Smooth muscle cell (in vitro differentiated cells): ENCODE data around the gene ZNF157. TPM values are rescaled to one million over a fixed set of nuclear protein-coding genes. Genes with fewer than 3 reads are reported as not detected.

ENCODE experiments used
- DNase-seq: peaks from one replicate; lab custom pipeline; 2025; ENCODE audit not compliant: unreplicated experiment; lab: John Stamatoyannopoulos, UW
- H2AFZ ChIP-seq: fragments of 200-600 bp; sonication (generic); 2 replicates; pipeline ENCODE4 v1.6.0; 2016; ENCODE audit warnings: antibody characterized with exemption, low read depth, mild to moderate bottlenecking
- H3F3A ChIP-seq: fragments of 200-600 bp; sonication (generic); 2 replicates; pipeline ENCODE4 v1.6.0; 2017; ENCODE audit warnings: antibody characterized with exemption, low read depth
- H3K27ac ChIP-seq: fragments of 200-600 bp; sonication (generic); 2 replicates; pipeline ENCODE4 v1.5.1; 2016; ENCODE audit warnings: low read depth, mild to moderate bottlenecking
- H3K27me3 ChIP-seq: fragments of 200-600 bp; sonication (generic); 2 replicates; pipeline ENCODE4 v1.6.1; 2016; ENCODE audit warnings: low read depth, mild to moderate bottlenecking
- H3K36me3 ChIP-seq: fragments of 200-600 bp; sonication (generic); 2 replicates; pipeline ENCODE4 v1.5.1; 2016; ENCODE audit warnings: low read depth
- H3K4me1 ChIP-seq: fragments of 200-600 bp; sonication (generic); 2 replicates; pipeline ENCODE4 v1.5.1; 2016; ENCODE audit warnings: low read depth
- H3K4me2 ChIP-seq: fragments of 200-600 bp; sonication (generic); 2 replicates; pipeline ENCODE4 v1.6.0; 2016; ENCODE audit warnings: mild to moderate bottlenecking
- H3K4me3 ChIP-seq: fragments of 200-600 bp; sonication (generic); 2 replicates; pipeline ENCODE4 v1.5.1; 2016; ENCODE audit warnings: mild to moderate bottlenecking
- H3K79me2 ChIP-seq: fragments of 200-600 bp; sonication (generic); 2 replicates; pipeline ENCODE4 v1.6.0; 2016; ENCODE audit warnings: low read depth, mild to moderate bottlenecking
- H3K9ac ChIP-seq: fragments of 200-600 bp; sonication (generic); 2 replicates; pipeline ENCODE4 v1.6.0; 2016; ENCODE audit warnings: low read depth
- H3K9me3 ChIP-seq: fragments of 200-600 bp; sonication (generic); replicated peaks from 2 replicates; pipeline ENCODE4 v1.5.1; 2016; ENCODE audit warnings: low read depth
- H4K20me1 ChIP-seq: fragments of 200-600 bp; sonication (generic); 2 replicates; pipeline ENCODE4 v1.6.0; 2016; ENCODE audit warnings: low read depth
- CTCF ChIP-seq: fragments of 200-600 bp; sonication (generic); IDR thresholded peaks from 2 replicates; pipeline ENCODE4 v1.5.1; 2017; ENCODE audit warnings: borderline replicate concordance, mild to moderate bottlenecking, antibody characterized with exemption; ENCODE audit not compliant: insufficient read depth, poor library complexity, severe bottlenecking
- WGBS: methylation state at CpG from one replicate; pipeline ENCODE4 v1.1.7; 2016; ENCODE audit warnings: low lambda C conversion rate; 5-methylcytosine and 5-hydroxymethylcytosine counted together
- polyA plus RNA-seq: library from polyadenylated mRNA; unstranded; fragments of >200 nt; fragmentation: Nextera tagmentation; extraction: Ambion mirVana; gene quantifications from 2 replicates; pipeline ENCODE4 v1.2.1, GENCODE V29; 2016
- total RNA-seq: library from RNA; depleted of rRNA; stranded (reverse); fragments of >200 nt; gene quantifications from 2 replicates; pipeline ENCODE4 v1.2.3, GENCODE V29; 2014

The ZNF157 gene
- total and polyA plus RNA-seq, 2 experiments from 2014 or later: not detected

- 83% methylated on average over 5 of the region's 5 CpGs for WGBS
- no peak for DNase-seq
- H3K27me3 ChIP-seq: no peaks in the 10 kb centered on the region
- H3K9ac ChIP-seq: no peak overlapping the region
- H3K4me1 ChIP-seq: no peaks in the 10 kb centered on the region
- no peaks in the 10 kb centered on the region for H3K79me2 ChIP-seq
- no peak for TF ChIP-seq CTCF
- H3F3A ChIP-seq: no peaks in the 10 kb centered on the region
- no peak overlapping the region for H3K27ac ChIP-seq
- no peaks in the 10 kb centered on the region for H4K20me1 ChIP-seq
- no peak overlapping the region for H2AFZ ChIP-seq
- H3K4me2 ChIP-seq: no peak overlapping the region
- no peaks in the 10 kb centered on the region for H3K9me3 ChIP-seq
- no peak overlapping the region for H3K4me3 ChIP-seq
- H3K36me3 ChIP-seq: no peaks in the 10 kb centered on the region
Measured at GRCh38 chrX:47430925-47431324, 60.5 kb downstream of the ZNF157 start.

GRCh38 chrX:47446431-47446830 is 76.1 kb downstream of the ZNF157 start:
- H3K9ac ChIP-seq: no peak overlapping the region

GRCh38 chrX:47446971-47447370 is 76.6 kb downstream of the ZNF157 start:
- WGBS: 75% methylated on average over 2 of the region's 2 CpGs
- Histone ChIP-seq H3K4me2 (no peak overlapping the region), H3K27ac (no peak overlapping the region), H3K4me1 (no peaks in the 10 kb centered on the region), H3K9ac (no peak overlapping the region), H4K20me1 (no peaks in the 10 kb centered on the region), H3K4me3 (no peak overlapping the region), H3K79me2 (no peaks in the 10 kb centered on the region), H3K36me3 (peaks cover 16% of the 10 kb centered on the region), H3K27me3 (no peaks in the 10 kb centered on the region), H3K9me3 (peaks cover 47% of the 10 kb centered on the region), H3F3A (no peaks in the 10 kb centered on the region), H2AFZ (no peak overlapping the region)
- TF ChIP-seq CTCF: no peak
- no peak for DNase-seq

More at GRCh38 chrX:47446431-47446830, 76.1 kb downstream of the ZNF157 start:
- Histone ChIP-seq H3K4me1 (no peaks in the 10 kb centered on the region), H4K20me1 (no peaks in the 10 kb centered on the region), H3K27ac (no peak overlapping the region), H3F3A (no peaks in the 10 kb centered on the region), H3K36me3 (peaks cover 16% of the 10 kb centered on the region), H3K27me3 (no peaks in the 10 kb centered on the region), H3K4me3 (no peak overlapping the region), H3K79me2 (no peaks in the 10 kb centered on the region), H2AFZ (no peak overlapping the region), H3K9me3 (peaks cover 47% of the 10 kb centered on the region), H3K4me2 (no peak overlapping the region)
- 74% methylated on average over 2 of the region's 2 CpGs for WGBS
- no peak for TF ChIP-seq CTCF
- DNase-seq: no peak

GRCh38 chrX:47447607-47448006 is 77.2 kb downstream of the ZNF157 start:
- WGBS: 84% methylated on average over 11 of the region's 11 CpGs
- H3K36me3 ChIP-seq: peaks cover 16% of the 10 kb centered on the region
- no peaks in the 10 kb centered on the region for H3K27me3 ChIP-seq
- DNase-seq: no peak
- no peak overlapping the region for H3K27ac ChIP-seq
- H4K20me1 ChIP-seq: no peaks in the 10 kb centered on the region
- no peaks in the 10 kb centered on the region for H3F3A ChIP-seq
- H3K4me1 ChIP-seq: no peaks in the 10 kb centered on the region
- no peak overlapping the region for H3K4me2 ChIP-seq
- TF ChIP-seq CTCF: no peak
- H3K79me2 ChIP-seq: no peaks in the 10 kb centered on the region
- H3K9ac ChIP-seq: no peak overlapping the region
- no peak overlapping the region for H3K4me3 ChIP-seq
- H3K9me3 ChIP-seq: peaks cover 47% of the 10 kb centered on the region
- no peak overlapping the region for H2AFZ ChIP-seq
